ENCODE measurements around the gene WDR33. TPM values are rescaled to one million over a fixed set of nuclear protein-coding genes. Genes with fewer than 3 reads are reported as not detected.

WDR33 gene
- total RNA-seq, 1 experiment from 2014 or later = 46.7 TPM

DNA sequence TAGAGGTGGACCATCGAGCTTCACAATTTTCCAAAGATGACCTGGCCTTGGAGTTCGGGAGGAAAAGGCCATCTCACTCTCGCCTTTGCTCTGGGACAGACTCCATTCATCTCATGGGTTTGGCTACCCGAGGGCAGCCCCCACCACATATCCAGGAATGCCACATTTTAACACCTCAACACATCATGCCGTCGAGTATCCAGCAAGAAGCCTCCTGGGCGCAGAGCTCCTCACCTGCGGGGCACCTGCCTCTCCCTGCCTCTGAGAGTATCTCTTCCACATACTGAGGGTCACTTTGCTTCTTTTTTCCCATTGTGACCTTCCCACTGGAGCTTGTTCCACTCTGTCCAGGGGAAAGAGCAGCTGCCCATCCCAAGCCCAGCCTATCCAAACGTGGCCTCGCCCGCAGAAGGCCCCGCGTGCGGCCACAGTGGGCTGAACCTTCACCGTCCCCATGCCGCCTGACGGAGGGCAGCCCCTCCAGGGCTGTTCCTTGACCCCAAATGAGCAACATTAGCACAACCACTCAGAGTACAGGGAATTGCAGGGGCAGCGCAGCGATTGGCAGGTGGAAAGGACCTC is 130.2 kb downstream of the WDR33 start:
- POLR2A ChIA-PET = no interaction called here
- H3K4me3 Mint-ChIP-seq (ENCODE audit: unreplicated experiment) = no peak overlapping the region
- BruUV-seq (replicated peaks) = no TSS peak

GRCh38 chr2:127679680-127680361 is 131.2 kb downstream of the WDR33 start:
- H3K36me3 Mint-ChIP-seq (ENCODE audit: insufficient read depth, unreplicated experiment) = no peaks in the 10 kb centered on the region
- no peak overlapping the region for H3K4me3 Mint-ChIP-seq (ENCODE audit: unreplicated experiment)
- intact Hi-C loops (cut with micrococcal nuclease) = no loop called here
- H3K4me1 Mint-ChIP-seq (ENCODE audit: insufficient read depth, unreplicated experiment) = no peaks in the 10 kb centered on the region
- DNase-seq (ENCODE audit: unreplicated experiment) = no peak
- H3K27me3 Mint-ChIP-seq (ENCODE audit: insufficient read depth, unreplicated experiment) = peaks cover 34% of the 10 kb centered on the region
- ChIA-PET POLR2A (interaction anchor here (0.6 to 0.7 kb wide), 2 partner anchors 48 to 186 kb away, joined by 3 to 4 read pairs; no protein-coding TSS in a partner anchor), CTCF (interaction anchor here (0.5 kb wide), 1 partner anchor 129 kb away, joined by 5 read pairs; no protein-coding TSS in a partner anchor)
- H3K27ac Mint-ChIP-seq (ENCODE audit: low read depth, unreplicated experiment) = no peak overlapping the region
- H3K9me3 Mint-ChIP-seq (ENCODE audit: unreplicated experiment) = no peaks in the 10 kb centered on the region
- TF ChIP-seq, protein P1, sequence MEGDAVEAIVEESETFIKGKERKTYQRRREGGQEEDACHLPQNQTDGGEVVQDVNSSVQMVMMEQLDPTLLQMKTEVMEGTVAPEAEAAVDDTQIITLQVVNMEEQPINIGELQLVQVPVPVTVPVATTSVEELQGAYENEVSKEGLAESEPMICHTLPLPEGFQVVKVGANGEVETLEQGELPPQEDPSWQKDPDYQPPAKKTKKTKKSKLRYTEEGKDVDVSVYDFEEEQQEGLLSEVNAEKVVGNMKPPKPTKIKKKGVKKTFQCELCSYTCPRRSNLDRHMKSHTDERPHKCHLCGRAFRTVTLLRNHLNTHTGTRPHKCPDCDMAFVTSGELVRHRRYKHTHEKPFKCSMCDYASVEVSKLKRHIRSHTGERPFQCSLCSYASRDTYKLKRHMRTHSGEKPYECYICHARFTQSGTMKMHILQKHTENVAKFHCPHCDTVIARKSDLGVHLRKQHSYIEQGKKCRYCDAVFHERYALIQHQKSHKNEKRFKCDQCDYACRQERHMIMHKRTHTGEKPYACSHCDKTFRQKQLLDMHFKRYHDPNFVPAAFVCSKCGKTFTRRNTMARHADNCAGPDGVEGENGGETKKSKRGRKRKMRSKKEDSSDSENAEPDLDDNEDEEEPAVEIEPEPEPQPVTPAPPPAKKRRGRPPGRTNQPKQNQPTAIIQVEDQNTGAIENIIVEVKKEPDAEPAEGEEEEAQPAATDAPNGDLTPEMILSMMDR (IDR thresholded peaks at IDR 0.05; ENCODE audit: unreplicated experiment) = no peak
- no TSS peak for BruUV-seq (replicated peaks)

More for the DNA sequence above, 130.2 kb downstream of the WDR33 start:
- no peak for DNase-seq (ENCODE audit: unreplicated experiment)
- TF ChIP-seq, protein P1 (IDR thresholded peaks at IDR 0.05; ENCODE audit: unreplicated experiment) = no peak
- Mint-ChIP-seq H3K36me3 (ENCODE audit: insufficient read depth, unreplicated experiment) (no peaks in the 10 kb centered on the region), H3K27ac (ENCODE audit: low read depth, unreplicated experiment) (no peak overlapping the region), H3K4me1 (ENCODE audit: insufficient read depth, unreplicated experiment) (no peaks in the 10 kb centered on the region), H3K9me3 (ENCODE audit: unreplicated experiment) (no peaks in the 10 kb centered on the region), H3K27me3 (ENCODE audit: insufficient read depth, unreplicated experiment) (peaks cover 31% of the 10 kb centered on the region)
- CTCF ChIA-PET = no interaction called here
- intact Hi-C loops (cut with micrococcal nuclease) = no loop called here

- TF ChIP-seq, protein P1 (IDR thresholded peaks at IDR 0.05; ENCODE audit: unreplicated experiment) = no peak
- H3K9me3 Mint-ChIP-seq (ENCODE audit: unreplicated experiment) = no peaks in the 10 kb centered on the region
Observed at GRCh38 chr2:127678991-127679390, 132.0 kb downstream of the WDR33 start.

DNA sequence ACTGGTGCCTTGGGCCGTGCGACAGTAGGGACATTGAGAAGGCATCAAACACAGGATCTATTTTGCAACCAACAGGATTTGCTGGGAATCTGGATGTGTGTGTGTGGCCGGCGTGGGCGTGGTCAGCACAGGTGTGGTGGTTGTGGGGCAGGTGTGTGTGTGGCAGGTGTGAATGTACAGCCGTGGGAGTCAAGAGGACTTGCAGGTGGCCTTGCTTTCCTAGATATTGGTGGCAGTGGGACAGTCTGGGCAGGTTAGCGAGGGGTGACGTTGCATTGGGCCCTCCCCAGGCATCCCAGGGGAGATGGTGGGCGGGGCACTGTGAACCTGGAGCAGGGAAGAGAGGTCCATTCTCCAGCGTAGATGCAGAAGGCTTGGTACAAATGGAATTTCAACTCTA is 132.4 kb downstream of the WDR33 start:
- BruUV-seq (replicated peaks) = no TSS peak
- POLR2A ChIA-PET = no interaction called here
- TF ChIP-seq, protein P1 (IDR thresholded peaks at IDR 0.05; ENCODE audit: unreplicated experiment) = no peak
- peaks cover 34% of the 10 kb centered on the region for H3K27me3 Mint-ChIP-seq (ENCODE audit: insufficient read depth, unreplicated experiment)
- no peak for DNase-seq (ENCODE audit: unreplicated experiment)
- no peaks in the 10 kb centered on the region for H3K36me3 Mint-ChIP-seq (ENCODE audit: insufficient read depth, unreplicated experiment)
- no peaks in the 10 kb centered on the region for H3K4me1 Mint-ChIP-seq (ENCODE audit: insufficient read depth, unreplicated experiment)
- H3K4me3 Mint-ChIP-seq (ENCODE audit: unreplicated experiment) = no peak overlapping the region
- no peak overlapping the region for H3K27ac Mint-ChIP-seq (ENCODE audit: low read depth, unreplicated experiment)
- intact Hi-C loops (cut with micrococcal nuclease) = no loop called here
- CTCF ChIA-PET = interaction anchor here (0.5 kb wide), 1 partner anchor 87 kb away, joined by 3 read pairs; no protein-coding TSS in a partner anchor
- no peaks in the 10 kb centered on the region for H3K9me3 Mint-ChIP-seq (ENCODE audit: unreplicated experiment)

More at GRCh38 chr2:127678991-127679390, 132.0 kb downstream of the WDR33 start:
- Mint-ChIP-seq H3K4me1 (ENCODE audit: insufficient read depth, unreplicated experiment) (no peaks in the 10 kb centered on the region), H3K36me3 (ENCODE audit: insufficient read depth, unreplicated experiment) (no peaks in the 10 kb centered on the region), H3K27ac (ENCODE audit: low read depth, unreplicated experiment) (no peak overlapping the region), H3K27me3 (ENCODE audit: insufficient read depth, unreplicated experiment) (peaks cover 34% of the 10 kb centered on the region), H3K4me3 (ENCODE audit: unreplicated experiment) (no peak overlapping the region)
- ChIA-PET CTCF (interaction anchor here (0.5 kb wide), 2 partner anchors 87 to 130 kb away, joined by 3 to 5 read pairs; no protein-coding TSS in a partner anchor), POLR2A (interaction anchor here (0.6 kb wide), 1 partner anchor 49 kb away, joined by 3 read pairs; no protein-coding TSS in a partner anchor)
- no TSS peak for BruUV-seq (replicated peaks)
- no peak for DNase-seq (ENCODE audit: unreplicated experiment)
- intact Hi-C loops (cut with micrococcal nuclease) = no loop called here

All from MCF 10A (cell line).